Naive B cell (primary cell): ENCODE results near the gene DDRGK1. TPM values are rescaled to one million over a fixed set of nuclear protein-coding genes. Genes with fewer than 3 reads are reported as not detected.

Source experiments
- ATAC-seq, 2 donors: fragments of 150-1000 bp; cut with Tn5 transposase; 2 replicates each; pipeline ENCODE4 v1.10.0; 2021; ENCODE audit warnings: low read depth in 2 of 2, mild to moderate bottlenecking in 2 of 2, moderate library complexity in 2 of 2
- DNase-seq: peaks from one replicate; pipeline ENCODE4 v3.0.0; 2022
- H3K27ac Mint-ChIP-seq, 6 donors: one replicate each; pipeline ENCODE4 v1.8.0; 2020 to 2022; ENCODE audit warnings: mild to moderate bottlenecking in 6 of 6, mixed read lengths in 6 of 6, moderate library complexity in 5 of 6, inconsistent platforms in 2 of 6
- H3K27me3 Mint-ChIP-seq, 3 donors: one replicate each; pipeline ENCODE4 v1.8.0; 2021 to 2022; ENCODE audit warnings: mixed read lengths in 3 of 3, mild to moderate bottlenecking in 1 of 3
- H3K36me3 Mint-ChIP-seq, 2 donors: one replicate each; pipeline ENCODE4 v1.8.0; 2020 to 2022; ENCODE audit warnings: mixed read lengths in 2 of 2, inconsistent platforms in 1 of 2, mild to moderate bottlenecking in 1 of 2
- H3K4me1 Mint-ChIP-seq, 3 donors: one replicate each; pipeline ENCODE4 v1.8.0; 2020 to 2022; ENCODE audit warnings: mixed read lengths in 3 of 3, inconsistent platforms in 1 of 3, mild to moderate bottlenecking in 1 of 3, moderate library complexity in 1 of 3
- H3K4me3 Mint-ChIP-seq, 8 donors: one replicate each; pipeline ENCODE4 v1.8.0; 2020 to 2022; ENCODE audit warnings: mild to moderate bottlenecking in 8 of 8, mixed read lengths in 8 of 8, moderate library complexity in 8 of 8, inconsistent platforms in 2 of 8
- H3K9me3 Mint-ChIP-seq, 7 donors: one replicate each; pipeline ENCODE4 v1.8.0; 2020 to 2022; ENCODE audit warnings: mixed read lengths in 7 of 7, mild to moderate bottlenecking in 5 of 7, inconsistent platforms in 2 of 7, moderate library complexity in 1 of 7
- polyA plus RNA-seq, 6 donors: library from polyadenylated mRNA; unstranded; fragments of 300-500 nt; fragmentation: Illumina TruSeq; gene quantifications; one replicate each; pipeline ENCODE4 v1.2.3, GENCODE V29; 2021; ENCODE audit warnings: low read depth in 6 of 6

DDRGK1 gene
- polyA plus RNA-seq, 6 donors from 2014 or later: 33.3 to 51.0 (median 38.3) TPM

GRCh38 chr20:3240776-3241363 lies 36.4 kb upstream of the DDRGK1 start:
- H3K4me1 Mint-ChIP-seq: peaks cover 16 to 30% (median 20%) of the 10 kb centered on the region in 3 donors
- no peak for DNase-seq
- no peaks in the 10 kb centered on the region for H3K9me3 Mint-ChIP-seq
- H3K27ac Mint-ChIP-seq: no peak overlapping the region
- ATAC-seq: no peak
- H3K4me3 Mint-ChIP-seq: peak overlapping the region; percentile 44 to 97 (median 92)
- H3K27me3 Mint-ChIP-seq: peaks cover 33 to 73% (median 69%) of the 10 kb centered on the region in 3 donors
- H3K36me3 Mint-ChIP-seq: no peaks in the 10 kb centered on the region

- Mint-ChIP-seq H3K36me3 (no peaks in the 10 kb centered on the region), H3K27ac (peak overlapping the region in 2 of 6 donors; percentile 71 to 90), H3K9me3 (no peaks in the 10 kb centered on the region), H3K4me1 (peaks cover 16 to 30% (median 20%) of the 10 kb centered on the region in 3 donors), H3K27me3 (peaks cover 31 to 79% (median 76%) of the 10 kb centered on the region in 3 donors), H3K4me3 (peak overlapping the region; percentile 91 to 97 (median 92))
- no peak for ATAC-seq
- DNase-seq: no peak
These were observed 35.6 kb upstream of the DDRGK1 start for GRCh38 chr20:3239867-3240775.

DNA sequence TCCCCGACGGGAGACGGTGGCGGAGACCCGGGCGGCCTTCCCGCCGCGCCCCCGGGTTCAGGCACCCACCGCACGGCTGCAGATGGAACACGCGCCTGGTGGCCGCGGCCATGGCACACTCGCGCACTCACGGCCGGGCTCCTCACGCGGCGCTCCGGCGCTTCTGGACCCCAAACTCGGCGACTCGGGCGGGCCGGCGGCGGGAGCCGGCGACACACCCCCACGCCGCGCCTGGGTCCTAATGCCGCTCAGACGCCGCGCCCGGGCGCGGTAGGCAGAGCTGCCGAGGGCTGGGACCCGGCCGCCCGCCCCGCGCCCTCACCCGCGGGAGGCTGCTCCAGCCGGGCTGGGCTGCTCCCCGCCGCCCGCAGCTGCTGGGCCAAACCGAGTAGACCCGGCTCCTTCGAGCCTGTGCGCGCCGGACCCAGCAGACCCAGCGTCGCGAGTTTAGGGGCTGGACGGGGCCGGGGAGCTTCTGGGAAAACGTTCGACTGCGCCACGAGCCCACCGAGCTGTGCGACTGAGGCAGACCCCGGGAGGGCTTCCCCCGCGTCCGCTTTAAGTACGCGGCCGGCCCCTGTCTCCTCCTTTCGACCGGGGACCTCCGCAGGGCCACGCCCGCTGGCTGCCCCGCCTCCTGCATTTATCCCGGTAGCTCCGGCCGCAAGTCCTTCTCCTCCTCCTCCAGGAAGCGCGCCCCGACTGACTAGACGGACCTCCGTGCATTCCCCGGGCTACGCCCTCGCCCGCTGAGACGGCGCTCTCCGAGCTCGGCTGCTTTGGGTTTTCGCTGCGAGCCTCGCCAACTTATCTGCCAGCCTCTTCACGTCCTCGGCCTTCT lies 34.8 kb upstream of the DDRGK1 start, which contains the start of gene SLC4A11:
TSS of gene SLC4A11 (minus strand) at position 165 of the 841 bp plus-strand sequence. CDS start at position 112, 53 bp downstream.
- peaks cover 16 to 30% (median 20%) of the 10 kb centered on the region in 3 donors for H3K4me1 Mint-ChIP-seq
- H3K4me3 Mint-ChIP-seq: peak within 1 kb of the TSS; percentile 91 to 97 (median 92)
- DNase-seq: no peak

GRCh38 chr20:3238616-3239025 lies 34.1 kb upstream of the DDRGK1 start:
- Mint-ChIP-seq H3K36me3 (no peaks in the 10 kb centered on the region), H3K27me3 (peaks cover 22 to 72% (median 69%) of the 10 kb centered on the region in 3 donors), H3K9me3 (no peaks in the 10 kb centered on the region), H3K27ac (peak overlapping the region in 1 of 6 donors; percentile 60), H3K4me3 (peak overlapping the region; percentile 78 to 92 (median 83)), H3K4me1 (peaks cover 16 to 30% (median 20%) of the 10 kb centered on the region in 3 donors)
- ATAC-seq (peak; percentile 75 to 79), DNase-seq (peak; percentile 55)

More for the DNA sequence above, 34.8 kb upstream of the DDRGK1 start, which contains the start of gene SLC4A11:
- ATAC-seq: peak; percentile 71 to 75
- H3K27ac Mint-ChIP-seq: peak within 1 kb of the TSS in 4 of 6 donors; percentile 42 to 90 (median 66)
- no peaks in the 10 kb centered on the region for H3K9me3 Mint-ChIP-seq
- peaks cover 24 to 78% (median 75%) of the 10 kb centered on the region in 3 donors for H3K27me3 Mint-ChIP-seq
- H3K36me3 Mint-ChIP-seq: no peaks in the 10 kb centered on the region

DNA sequence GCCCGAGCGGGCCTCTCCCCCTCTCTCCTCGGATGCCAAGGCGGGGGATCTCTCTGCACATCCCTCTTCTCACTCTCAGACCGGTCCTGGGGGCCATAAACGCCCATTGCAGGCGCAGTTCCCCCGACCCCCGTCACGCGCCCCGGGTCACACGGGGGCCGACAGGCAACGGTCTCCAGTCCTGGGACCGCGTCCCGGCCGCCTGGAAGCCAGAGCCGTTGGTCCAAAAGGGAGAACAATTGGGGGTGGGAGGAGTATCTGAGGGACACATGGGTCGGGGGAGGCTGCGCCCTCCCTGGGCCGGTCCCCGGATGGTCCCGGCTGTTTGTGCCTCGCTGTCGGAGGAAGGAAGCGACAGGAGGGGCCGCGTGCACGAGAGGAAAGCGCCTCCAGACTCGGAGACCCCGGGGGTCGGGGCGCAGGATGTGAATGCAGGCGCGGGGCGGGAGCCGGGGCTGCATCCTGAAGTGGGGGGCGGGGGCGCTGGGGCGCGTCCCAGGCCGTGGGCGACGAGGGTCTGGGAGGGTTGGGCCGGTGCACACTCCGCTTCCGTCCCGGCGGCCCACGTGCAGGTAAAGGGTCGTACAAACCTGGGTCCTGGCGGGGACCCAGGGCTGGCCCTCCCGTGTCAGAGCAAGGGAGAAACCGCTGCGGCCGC lies 33.6 kb upstream of the DDRGK1 start:
- Mint-ChIP-seq H3K36me3 (no peaks in the 10 kb centered on the region), H3K27ac (peak overlapping the region in 2 of 6 donors; percentile 2 to 42), H3K9me3 (no peaks in the 10 kb centered on the region), H3K4me1 (peaks cover 16 to 30% (median 20%) of the 10 kb centered on the region in 3 donors), H3K4me3 (peak overlapping the region; percentile 78 to 88 (median 83)), H3K27me3 (peaks cover 22 to 69% (median 67%) of the 10 kb centered on the region in 3 donors)
- ATAC-seq (peak; percentile 8 to 22), DNase-seq (no peak)

GRCh38 chr20:3237011-3237957 lies 32.8 kb upstream of the DDRGK1 start:
- Mint-ChIP-seq H3K4me1 (peaks cover 16 to 30% (median 20%) of the 10 kb centered on the region in 3 donors), H3K9me3 (no peaks in the 10 kb centered on the region), H3K4me3 (peak overlapping the region; percentile 32 to 87 (median 80)), H3K27me3 (peaks cover 21 to 65% (median 62%) of the 10 kb centered on the region in 3 donors), H3K27ac (peak overlapping the region in 3 of 6 donors; percentile 2 to 74 (median 42)), H3K36me3 (no peaks in the 10 kb centered on the region)
- ATAC-seq (no peak), DNase-seq (no peak)

- ATAC-seq (no peak), DNase-seq (no peak)
- no peaks in the 10 kb centered on the region for H3K36me3 Mint-ChIP-seq
- peaks cover 14 to 52% (median 48%) of the 10 kb centered on the region in 3 donors for H3K27me3 Mint-ChIP-seq
- no peaks in the 10 kb centered on the region for H3K9me3 Mint-ChIP-seq
- peak overlapping the region in 1 of 6 donors; percentile 37 for H3K27ac Mint-ChIP-seq
- peaks cover 16 to 24% (median 17%) of the 10 kb centered on the region in 3 donors for H3K4me1 Mint-ChIP-seq
- peak overlapping the region in 3 of 8 donors; percentile 1 to 58 (median 37) for H3K4me3 Mint-ChIP-seq
These were observed 31.3 kb upstream of the DDRGK1 start for GRCh38 chr20:3235666-3236324.

DNA sequence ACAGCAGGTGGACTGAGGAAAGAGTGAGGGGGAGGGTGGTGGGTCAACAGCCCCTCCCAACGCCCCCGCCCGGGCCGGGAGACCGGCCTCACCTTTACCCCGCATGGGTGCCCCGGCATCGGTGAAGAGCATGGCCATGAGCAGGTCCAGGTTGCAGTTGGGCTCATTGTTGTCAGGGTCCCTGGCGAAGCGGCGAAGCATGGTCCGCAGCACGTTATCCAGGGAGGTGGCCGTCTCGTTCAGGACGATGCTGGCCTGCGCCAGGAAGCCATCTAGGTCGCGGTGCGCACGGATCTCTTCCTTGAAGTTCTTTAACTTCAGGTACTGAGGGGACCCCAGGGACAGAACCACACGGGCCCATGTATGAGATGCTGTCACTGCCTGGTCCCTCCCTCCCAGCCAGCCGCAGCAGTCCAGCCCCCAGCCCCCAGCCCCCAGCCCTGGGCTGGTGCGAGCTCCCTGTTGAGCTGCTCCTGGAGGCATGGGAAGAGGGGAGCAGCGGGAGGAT lies 29.6 kb upstream of the DDRGK1 start:
- H3K36me3 Mint-ChIP-seq: no peaks in the 10 kb centered on the region
- no peak overlapping the region for H3K27ac Mint-ChIP-seq
- no peak overlapping the region for H3K4me3 Mint-ChIP-seq
- peaks cover 3 to 37% (median 33%) of the 10 kb centered on the region in 3 donors for H3K27me3 Mint-ChIP-seq
- H3K4me1 Mint-ChIP-seq: peaks cover 9 to 16% (median 9%) of the 10 kb centered on the region in 3 donors
- ATAC-seq (no peak), DNase-seq (no peak)
- H3K9me3 Mint-ChIP-seq: no peaks in the 10 kb centered on the region

DNA sequence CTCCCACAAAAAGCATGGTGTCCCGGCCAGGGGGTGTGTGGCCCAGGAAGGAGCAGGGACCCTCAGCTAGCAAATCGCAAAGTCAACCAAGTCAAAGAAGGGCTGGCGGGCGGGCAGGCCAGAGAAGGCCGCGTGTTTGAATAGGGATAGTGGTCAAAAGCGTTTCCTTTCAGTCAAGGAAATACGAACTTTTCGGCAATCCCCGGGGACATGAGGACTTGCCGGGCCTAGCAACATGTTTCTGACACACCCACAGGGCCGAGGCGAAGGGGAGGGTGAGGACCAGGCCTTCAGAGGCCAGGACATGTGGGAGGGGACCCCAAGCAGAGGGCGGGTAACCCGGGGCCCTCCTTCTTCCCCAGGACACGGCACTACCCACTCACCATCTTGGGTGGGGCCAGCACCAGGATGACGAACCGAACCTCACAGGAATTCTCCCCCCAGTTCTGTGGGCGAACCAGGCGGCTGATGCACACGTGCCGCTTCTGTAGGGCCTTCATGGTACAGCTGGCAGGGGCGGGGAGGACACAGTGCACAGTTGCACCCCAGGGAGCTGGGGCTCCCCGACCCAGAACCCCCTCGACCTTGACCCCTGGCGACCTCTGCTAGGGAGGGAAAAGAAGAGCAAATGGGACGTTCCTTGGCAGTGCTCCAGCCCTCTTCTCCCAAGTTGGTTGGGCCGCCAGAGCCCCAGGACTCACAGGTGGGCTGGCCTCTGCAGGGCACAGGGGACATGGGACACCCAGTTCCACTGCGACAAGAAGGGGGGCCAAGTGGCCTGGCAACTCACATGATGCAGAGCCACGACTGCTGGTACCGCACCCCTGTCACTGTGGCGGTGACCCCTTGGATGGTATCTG lies 28.9 kb upstream of the DDRGK1 start:
- peaks cover 9 to 16% (median 9%) of the 10 kb centered on the region in 3 donors for H3K4me1 Mint-ChIP-seq
- no peaks in the 10 kb centered on the region for H3K9me3 Mint-ChIP-seq
- H3K4me3 Mint-ChIP-seq: no peak overlapping the region
- no peak overlapping the region for H3K27ac Mint-ChIP-seq
- peaks cover 3 to 37% (median 33%) of the 10 kb centered on the region in 3 donors for H3K27me3 Mint-ChIP-seq
- ATAC-seq: no peak
- no peak for DNase-seq
- H3K36me3 Mint-ChIP-seq: no peaks in the 10 kb centered on the region

- Mint-ChIP-seq H3K9me3 (no peaks in the 10 kb centered on the region), H3K36me3 (no peaks in the 10 kb centered on the region), H3K4me3 (peak overlapping the region in 1 of 8 donors; percentile 12), H3K4me1 (peaks cover under 1 to 8% (median 5%) of the 10 kb centered on the region in 3 donors), H3K27me3 (peaks cover 3 to 27% (median 22%) of the 10 kb centered on the region in 3 donors), H3K27ac (no peak overlapping the region)
- ATAC-seq: no peak
- DNase-seq: no peak
These were observed 27.6 kb upstream of the DDRGK1 start for GRCh38 chr20:3231889-3232588.
